LNCAP (cell line): ENCODE measurements around the gene STPG3.

Source experiments
- TF ChIP-seq, protein P1 (sequence below): fragments of 450-650 bp; IDR thresholded peaks from 2 replicates; pipeline ENCODE4 v1.5.1; 2017; ENCODE audit warnings: mild to moderate bottlenecking

STPG3 gene

DNA sequence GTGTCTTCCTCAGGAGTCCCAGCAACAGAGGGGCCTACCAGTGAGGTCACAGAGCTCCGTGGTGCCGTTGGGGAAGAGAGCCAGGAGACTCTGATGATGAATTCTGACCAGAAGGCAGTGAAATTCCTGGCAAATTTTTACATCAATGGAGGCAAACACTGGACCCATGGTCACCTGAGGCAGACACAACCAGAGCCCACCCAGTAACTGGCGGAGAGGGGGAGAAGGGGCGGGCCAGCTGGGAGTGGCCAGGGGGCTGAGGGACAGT is at the start of gene STPG3:
Gene STPG3 (plus strand): TSS at position 93 of the 268 bp plus-strand sequence. CDS start 1 bp downstream, at position 94.
- TF ChIP-seq, protein P1, sequence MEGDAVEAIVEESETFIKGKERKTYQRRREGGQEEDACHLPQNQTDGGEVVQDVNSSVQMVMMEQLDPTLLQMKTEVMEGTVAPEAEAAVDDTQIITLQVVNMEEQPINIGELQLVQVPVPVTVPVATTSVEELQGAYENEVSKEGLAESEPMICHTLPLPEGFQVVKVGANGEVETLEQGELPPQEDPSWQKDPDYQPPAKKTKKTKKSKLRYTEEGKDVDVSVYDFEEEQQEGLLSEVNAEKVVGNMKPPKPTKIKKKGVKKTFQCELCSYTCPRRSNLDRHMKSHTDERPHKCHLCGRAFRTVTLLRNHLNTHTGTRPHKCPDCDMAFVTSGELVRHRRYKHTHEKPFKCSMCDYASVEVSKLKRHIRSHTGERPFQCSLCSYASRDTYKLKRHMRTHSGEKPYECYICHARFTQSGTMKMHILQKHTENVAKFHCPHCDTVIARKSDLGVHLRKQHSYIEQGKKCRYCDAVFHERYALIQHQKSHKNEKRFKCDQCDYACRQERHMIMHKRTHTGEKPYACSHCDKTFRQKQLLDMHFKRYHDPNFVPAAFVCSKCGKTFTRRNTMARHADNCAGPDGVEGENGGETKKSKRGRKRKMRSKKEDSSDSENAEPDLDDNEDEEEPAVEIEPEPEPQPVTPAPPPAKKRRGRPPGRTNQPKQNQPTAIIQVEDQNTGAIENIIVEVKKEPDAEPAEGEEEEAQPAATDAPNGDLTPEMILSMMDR: no peak

DNA sequence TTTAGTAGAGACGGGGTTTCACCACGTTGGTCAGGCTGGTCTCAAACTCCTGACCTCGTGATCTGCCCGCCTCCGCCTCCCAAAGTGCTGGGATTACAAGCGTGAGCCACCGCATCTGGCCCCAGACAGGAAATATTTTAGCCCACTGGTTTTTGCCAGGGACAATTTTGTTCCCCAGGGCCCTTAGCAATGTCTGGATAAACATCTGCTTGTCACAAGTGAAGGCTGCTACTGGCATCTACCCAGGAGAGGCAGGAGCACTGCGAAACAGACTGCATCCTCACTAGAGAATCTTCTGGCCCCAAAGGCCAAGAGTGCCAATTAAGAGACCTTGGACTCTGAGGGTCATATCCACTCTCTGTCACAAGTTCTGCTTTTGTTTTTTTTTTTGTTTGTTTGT is 48.1 kb upstream of the STPG3 start:
- TF ChIP-seq, protein P1: no peak

DNA sequence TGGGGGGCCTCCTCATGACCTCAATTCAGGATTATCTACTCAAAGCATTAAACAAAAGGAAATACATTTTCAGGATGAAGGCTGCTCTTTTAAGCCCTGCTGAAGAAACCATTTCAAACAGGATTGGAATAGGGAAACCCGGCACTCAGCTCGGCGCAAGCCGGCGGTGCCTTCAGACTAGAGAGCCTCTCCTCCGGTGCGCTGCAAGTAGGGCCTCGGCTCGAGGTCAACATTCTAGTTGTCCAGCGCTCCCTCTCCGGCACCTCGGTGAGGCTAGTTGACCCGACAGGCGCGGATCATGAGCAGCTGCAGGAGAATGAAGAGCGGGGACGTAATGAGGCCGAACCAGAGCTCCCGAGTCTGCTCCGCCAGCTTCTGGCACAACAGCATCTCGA is 46.4 kb upstream of the STPG3 start:
- TF ChIP-seq, protein P1: no peak

DNA sequence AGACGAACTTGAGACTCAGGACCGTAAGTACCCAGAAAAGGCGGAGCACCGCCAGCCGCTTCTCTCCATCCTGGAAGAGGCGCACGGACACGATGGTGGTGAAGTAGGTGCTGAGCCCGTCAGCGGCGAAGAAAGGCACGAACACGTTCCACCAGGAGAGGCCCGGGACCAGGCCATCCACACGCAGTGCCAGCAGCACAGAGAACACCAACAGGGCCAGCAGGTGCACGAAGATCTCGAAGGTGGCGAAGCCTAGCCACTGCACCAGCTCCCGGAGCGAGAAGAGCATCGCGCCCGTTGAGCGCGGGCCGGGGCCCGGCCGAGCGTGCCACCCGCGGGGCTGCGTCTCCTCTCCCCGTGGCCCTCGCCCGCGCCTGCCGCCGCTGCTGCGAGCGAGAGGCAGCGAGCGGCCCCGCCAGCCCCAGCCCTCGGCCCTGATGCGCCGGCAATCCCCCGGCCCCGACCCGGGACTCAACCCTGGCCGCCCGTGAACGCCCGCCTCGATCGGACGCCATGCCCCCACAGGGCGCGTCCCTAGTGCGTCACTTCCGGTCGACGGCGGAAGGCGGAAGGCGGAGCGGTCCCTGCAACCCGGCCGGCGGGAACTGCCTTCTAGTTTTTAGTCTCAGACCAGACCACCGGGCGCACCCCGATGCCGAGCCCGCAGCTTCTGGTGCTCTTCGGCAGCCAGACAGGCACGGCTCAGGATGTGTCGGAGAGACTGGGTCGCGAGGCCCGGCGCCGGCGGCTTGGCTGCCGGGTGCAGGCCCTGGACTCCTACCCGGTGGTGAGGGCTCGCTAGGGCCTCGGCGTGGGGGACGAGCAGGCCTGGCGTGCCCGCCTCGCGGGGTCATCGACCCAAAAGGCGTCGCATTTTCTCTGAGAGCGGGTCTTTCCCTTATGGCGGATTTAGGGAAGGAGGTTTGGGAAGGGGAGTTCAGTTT is 45.7 kb upstream of the STPG3 start, which contains the start of the genes NDOR1 and TMEM203:
Gene NDOR1 (plus strand): TSS at position 575 of the 944 bp plus-strand sequence. CDS start 78 bp downstream, at position 653.
Gene TMEM203 (minus strand): TSS at position 523 of the 944 bp plus-strand sequence. CDS start 234 bp downstream, at position 289.
- TF ChIP-seq, protein P1: no peak

DNA sequence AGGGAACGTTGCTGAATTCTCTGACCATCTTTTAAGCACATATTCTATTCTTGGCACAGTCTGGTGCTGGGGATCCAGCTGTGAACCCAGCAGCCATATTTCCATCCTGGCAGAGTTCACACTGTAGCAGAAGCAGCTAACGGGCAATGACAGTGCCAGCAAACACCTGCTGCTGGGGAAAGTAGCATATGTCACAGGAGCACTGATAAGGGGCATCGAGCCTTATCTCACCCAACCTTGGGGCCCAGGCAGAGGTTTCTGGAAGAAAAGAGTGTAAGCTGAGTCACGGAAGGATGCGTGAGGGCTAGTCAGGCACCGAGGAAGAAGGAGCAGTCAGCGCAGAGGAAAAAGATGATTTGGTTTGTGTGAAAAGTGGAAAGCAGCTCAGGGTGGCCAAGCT is 44.5 kb upstream of the STPG3 start:
- TF ChIP-seq, protein P1: no peak

DNA sequence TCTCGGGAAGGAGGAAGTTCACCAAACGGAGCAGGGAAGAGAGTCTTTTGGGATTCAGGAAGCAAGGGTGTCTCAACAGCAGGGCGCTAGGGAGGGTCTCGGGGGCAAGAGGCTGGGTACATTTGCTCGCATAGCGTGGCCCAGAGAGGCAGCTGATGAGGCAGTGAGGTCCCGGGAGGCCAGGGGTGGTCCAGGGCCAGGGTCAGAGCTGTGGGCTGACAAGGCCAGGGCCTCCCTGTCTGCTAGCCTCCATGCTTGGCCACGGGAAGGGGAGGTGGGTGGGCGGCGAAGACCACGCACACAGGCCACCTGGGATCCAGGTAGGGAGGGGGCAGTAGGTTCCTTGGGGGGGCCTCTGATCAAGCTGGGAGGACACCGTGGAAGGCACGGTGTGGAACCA is 39.6 kb upstream of the STPG3 start:
- TF ChIP-seq, protein P1: no peak

DNA sequence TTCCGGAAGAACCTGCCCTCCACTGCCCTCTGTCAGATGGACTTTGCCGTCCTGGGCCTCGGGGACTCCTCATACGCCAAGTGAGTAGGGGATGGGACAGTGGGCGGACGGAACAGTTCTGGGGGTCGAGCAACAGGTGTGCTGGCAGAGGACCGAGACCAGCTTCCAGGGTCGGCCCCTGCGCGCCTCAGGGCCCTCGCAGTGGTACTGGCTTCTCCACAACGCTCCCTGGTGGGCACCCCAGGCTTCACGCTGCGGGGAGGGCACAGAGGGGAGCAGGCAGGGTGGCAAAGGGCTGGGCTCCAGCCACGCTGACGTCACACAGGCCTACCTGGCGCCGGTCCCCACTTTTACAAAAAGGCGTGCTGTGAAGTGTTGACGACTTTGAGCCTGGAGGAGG is 38.6 kb upstream of the STPG3 start:
- TF ChIP-seq, protein P1: no peak
